GM21825 (cell line): Measurements from ENCODE around the gene HOXC12.

ENCODE experiments used
- ATAC-seq: cut with Tn5 transposase; IDR thresholded peaks from one replicate; pipeline ENCODE4 v1.9.1; 2021; ENCODE audit warnings: mild to moderate bottlenecking, moderate library complexity; ENCODE audit not compliant: unreplicated experiment

Gene HOXC12

DNA sequence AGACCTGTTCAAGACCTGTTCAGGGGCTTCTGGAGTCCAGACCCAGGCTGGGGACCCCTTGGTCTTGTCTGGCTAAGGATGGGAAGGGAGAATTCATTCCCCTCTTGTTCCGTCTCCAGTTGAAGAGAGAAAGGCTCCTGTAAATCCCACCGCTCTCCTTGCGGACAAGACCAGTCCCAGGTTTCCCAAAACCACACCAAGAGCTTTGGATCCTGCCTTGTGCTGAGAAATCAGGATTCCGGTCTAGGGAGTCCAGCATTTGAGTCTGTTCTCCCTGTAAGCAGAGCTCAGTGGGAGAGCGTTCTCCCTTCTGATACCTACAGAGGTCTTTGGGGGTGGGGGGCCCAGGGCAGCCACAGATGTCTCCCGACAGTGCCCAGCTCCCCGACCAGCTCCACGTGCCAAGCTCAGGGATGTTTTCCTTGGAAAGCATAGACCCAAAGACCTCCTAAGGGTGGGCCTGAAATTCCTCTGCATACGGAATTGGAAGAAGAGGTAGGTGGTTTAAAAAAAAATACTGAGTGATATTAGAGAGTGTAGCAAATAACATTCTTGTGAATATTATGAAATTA lies 14.2 kb upstream of the HOXC12 start:
- ATAC-seq, result no peak

DNA sequence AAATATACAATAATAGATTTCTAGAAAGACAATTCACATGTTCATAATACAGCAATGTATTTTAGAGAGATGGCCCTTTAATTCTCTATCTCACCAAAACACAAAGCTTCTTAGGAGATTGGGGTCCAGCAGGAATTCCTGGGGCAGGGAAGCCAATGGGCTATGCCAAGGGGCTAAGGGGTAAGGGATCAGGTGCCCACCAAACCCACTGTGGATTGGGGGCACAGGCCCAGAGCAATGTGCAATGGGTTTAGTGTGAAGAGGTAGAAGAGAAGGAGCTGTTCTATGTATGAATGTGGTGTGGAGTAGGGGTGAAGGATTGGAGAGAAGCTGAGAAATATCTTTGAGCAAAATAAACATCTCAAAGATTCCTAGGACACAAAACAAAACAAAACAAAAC lies 13.5 kb upstream of the HOXC12 start:
- no peak for ATAC-seq

DNA sequence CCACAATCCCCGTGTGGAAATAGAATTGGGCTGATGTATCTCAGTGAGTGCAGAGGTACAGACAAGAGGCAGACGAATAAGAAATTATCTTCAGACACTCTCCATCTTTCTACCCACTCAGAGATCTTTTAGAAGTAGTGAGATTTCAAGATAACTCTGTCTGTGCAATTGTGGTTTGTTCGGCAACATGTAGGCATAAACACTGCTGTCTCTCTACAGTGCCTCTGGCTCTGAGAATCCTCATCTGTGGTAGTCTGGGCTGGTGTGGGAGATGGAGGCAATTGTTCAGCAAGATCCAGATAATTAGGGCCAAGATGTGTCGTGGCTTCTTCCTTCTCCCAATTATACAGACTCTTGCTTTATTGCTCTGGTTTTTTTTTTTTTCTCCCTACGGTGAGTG lies 13.0 kb upstream of the HOXC12 start:
- no peak for ATAC-seq

DNA sequence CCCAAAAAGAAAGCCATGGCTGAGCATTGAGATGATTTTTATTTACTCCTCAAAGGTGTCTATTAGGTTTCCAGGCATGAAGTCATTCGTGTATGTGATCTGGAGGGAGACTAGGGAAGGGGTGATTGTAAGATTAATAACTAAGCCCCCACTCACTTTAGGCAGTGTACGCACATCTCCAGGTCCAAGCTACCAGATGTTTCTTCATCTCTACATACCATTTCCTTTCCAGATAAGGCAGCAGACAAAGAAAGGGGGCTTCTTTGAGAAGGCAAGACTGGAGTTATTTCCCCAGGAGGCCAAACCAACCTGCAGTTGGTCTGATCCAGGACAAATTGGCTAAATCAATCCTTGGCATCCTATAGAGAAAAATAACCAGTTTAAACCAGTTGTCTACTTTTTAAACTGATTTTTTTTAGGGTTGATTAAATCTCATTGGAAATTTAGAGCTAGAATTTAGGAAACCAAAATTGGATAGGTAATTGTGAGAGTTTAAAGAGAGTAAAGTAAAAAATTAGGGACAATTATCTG lies 12.2 kb upstream of the HOXC12 start:
- ATAC-seq, result no peak

DNA sequence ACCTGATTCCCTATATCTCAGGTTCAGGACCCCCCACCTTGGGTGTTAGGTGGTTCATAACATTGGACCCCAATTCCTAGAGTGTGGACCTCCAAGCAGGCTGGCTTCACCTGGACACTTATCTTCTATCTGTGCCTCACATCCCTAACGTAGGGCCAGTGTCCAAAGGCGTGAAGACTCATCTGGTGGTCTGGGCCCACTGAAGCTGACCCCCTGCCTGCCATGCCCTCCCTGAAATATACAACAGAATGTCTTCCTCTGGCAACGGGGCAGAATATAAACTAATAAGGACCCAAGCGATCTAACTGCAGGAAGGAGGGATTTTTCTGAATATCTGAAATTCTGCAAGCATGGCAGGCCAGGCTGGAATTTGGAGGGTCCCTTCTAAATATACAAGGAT lies 10.5 kb upstream of the HOXC12 start:
- ATAC-seq, result no peak

DNA sequence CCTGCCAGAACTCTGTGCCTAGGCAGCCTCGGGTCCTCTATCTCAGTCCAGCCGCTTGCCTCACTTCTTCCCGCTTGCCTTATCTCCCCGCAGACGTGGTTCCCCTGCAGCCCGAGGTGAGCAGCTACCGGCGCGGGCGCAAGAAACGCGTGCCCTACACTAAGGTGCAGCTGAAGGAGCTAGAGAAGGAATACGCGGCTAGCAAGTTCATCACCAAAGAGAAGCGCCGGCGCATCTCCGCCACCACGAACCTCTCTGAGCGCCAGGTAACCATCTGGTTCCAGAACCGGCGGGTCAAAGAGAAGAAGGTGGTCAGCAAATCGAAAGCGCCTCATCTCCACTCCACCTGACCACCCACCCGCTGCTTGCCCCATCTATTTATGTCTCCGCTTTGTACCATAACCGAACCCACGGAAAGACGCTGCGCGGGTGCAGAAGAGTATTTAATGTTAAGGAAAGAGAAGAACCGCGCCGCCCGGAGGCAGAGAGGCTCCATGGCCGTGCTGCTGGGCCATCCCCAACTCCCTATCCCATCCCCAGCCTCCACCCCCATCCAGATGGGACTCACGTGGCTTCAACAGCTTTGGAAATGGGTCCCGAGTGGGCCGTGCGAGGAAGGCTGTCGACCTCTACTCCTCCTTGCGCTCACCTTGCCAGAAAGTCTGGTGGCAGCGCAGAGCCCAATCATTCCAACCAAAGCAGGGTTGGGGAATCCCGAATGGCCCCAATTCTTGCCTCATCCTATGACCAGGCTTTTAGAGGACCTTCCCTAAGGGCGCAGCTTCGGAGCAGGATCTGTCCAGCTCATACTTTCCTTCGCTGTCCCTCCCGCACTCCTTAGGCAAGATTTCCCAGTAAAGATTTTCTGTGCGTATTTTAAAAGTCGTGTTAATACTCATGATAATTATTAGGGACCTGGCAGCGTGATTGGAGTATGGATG lies 9.5 kb upstream of the HOXC12 start:
- no peak for ATAC-seq

DNA sequence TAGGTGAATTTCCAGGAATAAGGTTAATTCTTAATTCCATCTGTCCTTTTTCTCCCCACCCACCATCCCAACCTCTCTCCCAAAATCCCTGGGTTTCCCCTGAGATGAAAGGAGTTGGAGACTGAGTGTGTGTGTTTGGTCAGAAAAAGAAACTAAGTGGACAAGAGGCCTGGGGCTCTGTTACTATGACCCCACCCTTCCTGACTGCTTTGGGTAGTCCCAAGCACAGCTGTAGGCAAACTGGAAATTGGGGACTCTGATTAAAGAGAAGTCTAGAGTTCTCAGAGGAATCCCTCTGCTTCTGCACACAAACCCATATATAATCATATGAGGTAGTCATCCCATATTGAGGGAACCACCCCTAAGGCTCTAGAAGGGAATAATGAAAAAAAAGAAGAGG lies 7.0 kb upstream of the HOXC12 start:
- no peak for ATAC-seq

DNA sequence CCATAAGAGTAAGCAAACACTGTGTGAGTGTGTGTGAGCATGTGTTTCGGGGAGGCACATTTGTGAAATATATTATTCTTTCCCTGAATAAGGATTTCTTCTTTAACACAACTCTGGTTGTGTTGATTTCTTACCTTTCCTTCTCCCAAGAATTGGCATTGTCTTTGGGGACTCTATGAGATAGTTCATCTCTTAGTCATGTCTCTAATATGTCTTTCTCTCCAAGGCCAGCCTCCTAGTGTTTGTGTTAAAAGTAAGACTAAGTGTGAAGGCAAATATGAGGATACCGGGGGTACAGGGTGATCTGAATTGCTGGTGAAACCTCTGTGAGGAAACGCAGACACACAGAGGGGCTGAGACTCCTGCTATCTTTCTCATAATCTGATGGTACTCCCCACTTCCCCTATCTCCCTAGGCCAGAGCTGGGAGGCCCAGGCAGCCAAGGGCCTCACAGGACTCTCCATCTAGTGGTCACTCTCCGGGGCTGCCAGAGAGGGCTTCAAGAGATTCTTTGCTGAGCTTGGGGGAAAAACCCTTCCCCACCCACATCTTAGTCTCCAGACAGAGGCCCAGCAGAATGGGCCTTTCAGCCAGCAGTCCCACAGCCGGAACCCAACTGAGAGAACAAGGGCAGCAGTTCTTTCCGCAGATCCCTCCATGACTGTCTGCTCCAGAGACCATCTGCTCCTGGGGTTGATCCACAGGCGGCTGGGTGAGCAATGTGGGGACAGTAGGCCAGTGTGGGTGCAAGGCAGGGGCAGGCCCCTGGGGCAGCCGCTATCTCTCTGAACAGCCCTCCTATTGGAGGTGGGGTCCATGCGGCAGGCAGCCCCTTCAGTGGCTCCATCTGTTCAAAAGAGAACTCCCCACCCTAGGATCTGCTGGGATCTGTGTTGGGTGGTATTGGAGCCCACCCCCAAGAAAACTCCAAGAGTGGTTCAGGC lies 5.8 kb upstream of the HOXC12 start:
- ATAC-seq, result no peak

DNA sequence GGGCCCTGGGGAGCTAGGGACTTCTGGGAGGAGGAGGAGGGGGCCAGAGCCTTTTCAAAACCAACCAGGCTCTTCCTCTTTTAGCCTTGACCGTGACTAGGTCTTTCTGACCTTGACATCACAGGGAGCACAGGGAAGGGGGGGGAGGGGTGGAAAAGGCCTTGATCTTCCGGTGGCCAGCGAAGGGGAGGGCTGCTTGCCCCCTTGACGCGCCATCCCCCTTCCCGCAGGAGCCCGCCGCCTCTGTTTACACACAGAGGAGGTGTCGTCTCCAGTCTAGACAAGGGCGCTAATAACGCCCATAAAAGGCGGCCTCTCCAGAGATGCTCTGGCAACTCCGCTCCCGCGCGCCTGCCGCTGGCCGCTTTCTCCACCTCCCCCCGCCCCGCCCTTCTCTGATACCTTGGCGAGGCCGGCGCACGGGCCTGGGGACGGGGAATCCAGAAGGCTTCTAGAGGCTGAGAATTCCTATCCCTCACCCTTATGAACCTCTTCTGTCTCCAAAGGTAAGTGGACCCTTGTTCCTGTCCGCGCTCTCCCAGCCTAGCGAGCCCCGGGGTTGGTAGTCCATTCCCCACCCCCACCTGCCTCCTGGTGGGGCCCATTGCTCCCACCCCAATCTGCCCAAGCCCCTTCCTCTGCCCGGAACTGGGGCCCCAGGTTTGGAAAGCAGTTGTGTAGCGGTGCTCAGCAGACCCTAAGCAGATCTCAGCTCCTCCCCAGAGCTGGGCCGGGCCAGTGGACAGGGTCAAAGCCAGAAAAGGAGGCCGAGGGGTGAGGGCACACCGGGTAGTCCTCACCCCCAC lies 4.9 kb upstream of the HOXC12 start:
- ATAC-seq, result no peak

DNA sequence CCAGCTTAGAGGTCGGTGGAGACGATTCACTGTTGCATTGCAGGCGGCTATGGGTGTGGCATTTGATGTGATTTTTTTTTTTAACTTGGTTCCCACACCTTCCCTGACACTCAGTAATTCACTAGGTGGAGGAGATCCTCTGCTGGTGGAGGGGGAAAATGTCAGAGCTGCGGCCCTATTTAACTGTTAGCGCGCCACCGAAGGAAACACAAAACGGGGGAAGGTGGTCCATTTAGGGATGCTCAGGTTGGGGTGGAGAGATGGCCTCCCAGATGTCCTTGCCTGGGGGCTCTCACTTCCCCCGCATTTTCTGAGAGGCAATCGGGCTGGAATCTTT lies 4.3 kb upstream of the HOXC12 start:
- no peak for ATAC-seq

DNA sequence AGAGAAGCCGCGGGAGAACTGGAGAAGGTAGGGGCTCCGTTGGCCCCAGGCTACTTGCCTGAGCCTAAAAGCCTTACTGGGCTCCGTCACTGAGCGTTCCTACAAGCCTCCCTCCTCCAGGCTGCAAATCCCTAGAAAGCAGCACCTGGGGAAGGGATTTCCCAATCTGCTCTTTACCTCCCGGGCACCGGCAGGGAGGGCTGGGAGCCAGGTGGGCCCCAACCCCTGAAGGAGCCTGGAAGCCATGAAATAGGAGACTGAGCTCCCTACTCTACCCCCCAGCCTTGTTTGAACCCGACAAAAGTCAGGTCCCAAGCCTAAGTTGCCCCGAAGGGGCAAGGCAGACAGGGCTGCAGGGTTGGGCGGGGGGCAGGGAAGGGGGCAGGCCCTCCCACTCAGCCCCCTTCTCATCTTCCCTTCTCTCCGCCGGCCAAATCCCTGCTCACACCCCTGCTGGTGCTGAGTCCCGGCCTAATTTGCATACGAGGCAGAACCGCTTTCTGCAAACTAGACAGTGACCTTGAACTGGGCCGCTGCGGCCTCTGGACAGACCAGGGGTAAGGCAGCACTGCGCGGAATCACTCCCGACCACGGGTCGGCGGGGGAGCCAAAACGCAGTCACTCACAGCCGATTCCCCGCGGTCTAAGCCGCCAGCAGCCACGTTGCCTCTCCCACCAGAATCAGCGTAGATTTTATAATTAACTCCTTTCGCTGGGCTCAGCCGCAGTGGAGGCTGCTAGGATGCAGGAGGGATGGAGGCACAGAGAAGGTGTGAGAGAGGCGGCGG lies 3.7 kb upstream of the HOXC12 start:
- ATAC-seq, result no peak

DNA sequence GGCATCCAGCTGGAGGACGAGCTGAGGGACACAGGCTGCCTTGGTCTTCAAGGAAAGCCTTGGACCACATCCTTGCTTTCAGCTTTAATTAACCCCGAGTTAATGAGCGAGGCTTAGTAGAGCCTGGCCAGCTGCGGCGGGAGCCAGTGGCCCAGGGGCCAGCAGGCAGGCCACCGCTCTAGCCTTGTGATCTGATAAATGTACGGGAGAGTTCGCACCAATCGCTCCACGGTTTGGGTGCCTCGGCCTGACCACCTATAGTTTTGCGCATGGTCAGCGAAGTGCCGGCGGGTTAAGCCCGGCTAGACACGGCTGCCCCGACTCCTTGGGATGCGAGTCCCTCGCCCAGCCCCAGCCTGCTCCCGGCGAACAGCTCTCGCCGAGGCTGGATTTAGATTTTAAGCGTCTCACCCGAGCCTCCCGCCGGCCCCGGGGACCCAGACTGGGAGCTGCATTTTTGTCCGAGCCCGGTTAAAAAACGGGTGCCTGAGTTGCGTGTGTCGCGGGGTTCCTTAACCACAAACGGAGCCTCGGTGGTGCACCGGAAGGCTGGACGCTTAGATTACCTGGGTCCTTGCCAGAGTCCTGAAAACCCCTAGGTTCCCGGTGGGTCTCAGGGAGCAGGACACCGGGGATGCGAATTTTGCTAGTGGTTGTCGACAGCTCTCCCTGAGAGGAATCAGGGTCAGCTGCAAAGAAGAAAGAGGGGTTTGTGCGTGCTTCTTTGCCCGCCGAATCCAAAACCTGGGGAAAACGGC lies 2.9 kb upstream of the HOXC12 start:
- ATAC-seq, result no peak

DNA sequence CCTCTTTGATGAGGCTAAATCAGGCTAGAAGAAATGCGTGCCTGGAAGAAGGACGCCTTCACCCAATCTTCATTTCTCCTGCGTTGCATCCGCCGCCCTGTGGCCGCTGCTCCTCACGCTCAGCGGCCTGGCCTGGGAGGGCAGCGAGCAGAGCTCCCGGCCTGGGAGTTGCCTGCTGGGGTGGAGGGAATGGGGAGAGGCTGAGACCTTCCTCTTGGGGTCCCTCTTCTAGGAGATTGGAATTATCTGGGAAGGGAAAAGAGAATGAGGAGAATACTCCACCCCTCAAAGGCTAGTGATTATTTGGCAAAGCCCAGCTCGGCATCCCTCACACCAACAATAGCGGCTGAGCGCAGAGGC lies 2.4 kb upstream of the HOXC12 start:
- ATAC-seq, result no peak

DNA sequence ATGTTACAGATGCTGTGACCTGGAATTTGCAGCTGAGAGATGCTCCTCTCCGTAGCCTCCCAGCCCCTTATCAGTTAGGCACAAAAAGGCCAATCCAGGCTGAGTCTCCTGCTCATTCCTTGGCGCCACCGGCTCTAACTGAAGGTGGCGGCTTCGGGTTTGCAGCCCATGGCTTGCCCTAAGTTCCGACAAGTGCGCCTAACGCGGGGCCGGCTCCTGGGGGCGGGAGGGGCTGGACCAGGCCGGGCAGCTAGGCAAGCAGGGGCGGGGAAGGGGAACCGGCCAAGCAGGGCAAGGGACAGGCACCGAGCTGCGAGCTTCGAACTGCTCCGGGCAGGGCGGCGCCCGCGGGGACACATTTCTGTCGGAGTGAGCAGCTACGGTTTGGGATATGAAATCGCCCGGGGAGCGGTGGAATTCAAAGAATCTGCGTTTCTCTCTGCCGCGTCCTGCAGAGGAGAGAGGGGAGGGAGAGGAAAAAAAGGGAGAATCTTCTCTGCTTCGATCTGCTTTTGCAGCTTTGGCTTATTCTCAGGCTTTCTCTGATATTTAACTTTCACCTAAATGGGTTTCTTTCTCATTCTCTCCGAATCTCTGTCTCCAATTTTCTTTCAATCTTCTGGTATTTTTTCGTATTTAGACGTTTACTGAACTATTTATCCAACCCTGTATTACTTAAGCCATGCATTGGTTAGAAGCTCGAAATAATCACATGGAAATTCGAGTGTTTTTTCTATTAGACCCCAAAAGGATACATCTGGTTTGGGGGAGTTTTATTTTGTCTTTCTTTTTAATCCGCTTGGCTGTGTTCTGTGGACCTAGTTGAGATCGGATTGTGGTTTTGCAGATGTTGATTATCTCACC lies 1.6 kb upstream of the HOXC12 start:
- ATAC-seq, result no peak

DNA sequence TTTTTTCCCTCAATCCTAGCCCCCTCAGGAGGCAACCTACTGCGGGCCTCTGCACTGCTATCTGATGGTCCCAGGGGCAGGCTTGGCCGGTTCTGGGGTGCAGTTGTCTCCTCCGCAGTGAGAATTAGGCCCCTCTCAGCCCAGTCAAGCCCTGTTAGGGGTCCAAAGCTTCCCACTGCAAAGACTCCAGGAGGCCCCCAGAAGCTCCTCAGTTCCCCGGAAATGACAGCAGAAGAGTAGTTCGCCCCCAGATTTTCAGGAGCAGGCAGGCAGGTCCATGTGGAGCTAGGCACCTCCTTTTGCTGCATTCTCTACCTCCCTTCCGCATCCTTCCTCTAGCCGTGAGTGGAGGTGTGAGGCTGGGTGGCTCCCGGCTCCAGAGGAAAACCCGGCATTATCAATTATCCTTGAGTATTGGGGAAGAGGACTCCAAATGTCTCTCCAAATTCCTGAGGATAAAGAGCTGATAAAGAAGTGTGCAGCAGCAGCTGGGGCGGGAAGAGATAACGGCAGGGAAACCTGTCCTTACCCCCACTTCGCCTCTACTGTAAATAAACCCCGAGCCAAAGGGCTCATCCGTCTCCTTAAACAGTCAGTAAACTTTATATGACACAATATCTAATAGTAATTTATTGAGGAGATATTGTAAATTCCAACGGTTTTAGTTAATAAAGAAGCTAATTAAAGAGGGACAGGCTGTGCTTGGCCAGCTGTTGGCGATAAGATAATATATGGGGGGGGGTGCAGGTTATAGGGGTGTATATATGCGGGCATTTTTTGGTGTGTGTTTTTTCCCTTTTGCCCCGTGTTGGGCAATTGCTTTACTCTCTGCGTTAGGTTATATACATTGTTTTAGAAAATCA lies 641 bp upstream of the HOXC12 start:
- no peak for ATAC-seq

DNA sequence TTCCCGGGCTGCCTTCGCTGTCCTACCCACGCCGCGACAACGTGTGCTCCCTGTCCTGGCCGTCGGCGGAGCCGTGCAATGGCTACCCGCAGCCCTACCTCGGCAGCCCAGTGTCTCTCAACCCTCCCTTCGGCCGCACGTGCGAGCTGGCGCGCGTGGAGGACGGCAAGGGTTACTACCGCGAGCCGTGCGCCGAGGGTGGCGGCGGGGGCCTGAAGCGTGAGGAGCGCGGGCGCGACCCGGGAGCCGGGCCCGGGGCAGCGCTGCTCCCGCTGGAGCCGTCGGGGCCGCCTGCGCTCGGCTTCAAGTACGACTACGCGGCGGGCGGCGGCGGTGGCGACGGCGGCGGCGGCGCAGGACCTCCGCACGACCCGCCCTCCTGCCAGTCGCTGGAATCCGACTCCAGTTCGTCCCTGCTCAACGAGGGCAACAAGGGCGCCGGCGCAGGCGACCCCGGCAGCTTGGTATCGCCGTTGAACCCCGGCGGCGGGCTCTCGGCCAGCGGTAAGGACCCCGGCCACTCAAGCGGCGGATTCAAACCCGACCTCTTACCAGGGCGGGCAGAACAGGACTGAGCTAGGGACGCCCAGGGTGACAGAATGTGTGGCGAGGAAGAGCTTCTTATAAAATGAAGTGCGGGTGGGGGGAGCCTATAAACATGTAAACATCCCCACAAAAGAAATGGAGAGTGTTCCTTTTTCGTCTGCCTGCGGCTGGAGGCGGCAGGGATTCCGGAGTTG lies 503 bp downstream of the HOXC12 start:
- no peak for ATAC-seq
